GM10266 (cell line): Measurements from ENCODE around the gene RBFOX1.
"Not testable (repeated sequence)": the region's sequence is repeated elsewhere in the genome, so short reads cannot be mapped to it uniquely, and the experiment has no call there.

Experiments
- DNase-seq: peaks from one replicate; pipeline ENCODE4 v3.0.0; 2012; ENCODE audit errors: extremely low spot score
- CTCF ChIP-seq: IDR thresholded peaks from 2 replicates; pipeline ENCODE4 v1.5.1; 2012; ENCODE audit warnings: mild to moderate bottlenecking, low read depth; ENCODE audit not compliant: control insufficient read depth, insufficient read depth; ENCODE audit errors: missing control alignments

Gene RBFOX1

GRCh38 chr16:7482596-7483290, 150.1 kb downstream of the RBFOX1 start:
- TF ChIP-seq CTCF, result no peak
- no peak for DNase-seq

- DNase-seq, result no peak
- no peak for TF ChIP-seq CTCF
Measured at GRCh38 chr16:7487574-7488323, 155.1 kb downstream of the RBFOX1 start.

- no peak for TF ChIP-seq CTCF
- no peak for DNase-seq
Measured at GRCh38 chr16:7492122-7492521, 159.5 kb downstream of the RBFOX1 start.

GRCh38 chr16:7493133-7493532, 160.5 kb downstream of the RBFOX1 start:
- TF ChIP-seq CTCF, result no peak
- DNase-seq, result no peak

GRCh38 chr16:7497691-7498090, 165.0 kb downstream of the RBFOX1 start:
- DNase-seq, result no peak
- no peak for TF ChIP-seq CTCF

- TF ChIP-seq CTCF, result no peak
Measured at GRCh38 chr16:7501868-7502267, 169.2 kb downstream of the RBFOX1 start.

GRCh38 chr16:7502591-7503157, 170.0 kb downstream of the RBFOX1 start:
- not testable (repeated sequence) for DNase-seq

More at GRCh38 chr16:7501868-7502267, 169.2 kb downstream of the RBFOX1 start:
- DNase-seq, result no peak
